Progenitor cell of endocrine pancreas (in vitro differentiated cells): ENCODE results near the gene CALML6. TPM values are rescaled to one million over a fixed set of nuclear protein-coding genes. Genes with fewer than 3 reads are reported as not detected.

Experiments
- DNase-seq: peaks from one replicate; pipeline ENCODE4 v3.0.0; 2021; ENCODE audit warnings: low spot score; ENCODE audit not compliant: unreplicated experiment
- H3K27ac Mint-ChIP-seq: 2 replicates; pipeline ENCODE4 v1.8.0; 2021; ENCODE audit warnings: mild to moderate bottlenecking, moderate library complexity, mixed read lengths
- H3K27me3 Mint-ChIP-seq: 2 replicates; pipeline ENCODE4 v1.8.0; 2021; ENCODE audit warnings: mixed read lengths
- H3K36me3 Mint-ChIP-seq: 2 replicates; pipeline ENCODE4 v1.8.0; 2022; ENCODE audit warnings: mixed read lengths; ENCODE audit not compliant: insufficient read depth
- H3K4me1 Mint-ChIP-seq: 2 replicates; pipeline ENCODE4 v1.8.0; 2021; ENCODE audit warnings: low read depth, mixed read lengths
- H3K4me3 Mint-ChIP-seq: 2 replicates; pipeline ENCODE4 v1.8.0; 2021; ENCODE audit warnings: low read depth, mild to moderate bottlenecking, moderate library complexity, mixed read lengths
- H3K9me3 Mint-ChIP-seq: 2 replicates; pipeline ENCODE4 v1.8.0; 2021; ENCODE audit warnings: low read depth, mixed read lengths
- total RNA-seq: library from RNA; stranded (reverse); gene quantifications from 2 replicates; pipeline ENCODE4 v1.2.1, GENCODE V29; 2021
- TF ChIP-seq, protein P1 (sequence below): fragments of 200-600 bp; sonication (generic); IDR thresholded peaks from one replicate; pipeline ENCODE4 v1.5.0; 2021; ENCODE audit warnings: antibody characterized with exemption, mild to moderate bottlenecking; ENCODE audit not compliant: unreplicated experiment

CALML6 gene
- total RNA-seq, 1 donor from 2014 or later: 1.1 TPM

DNA sequence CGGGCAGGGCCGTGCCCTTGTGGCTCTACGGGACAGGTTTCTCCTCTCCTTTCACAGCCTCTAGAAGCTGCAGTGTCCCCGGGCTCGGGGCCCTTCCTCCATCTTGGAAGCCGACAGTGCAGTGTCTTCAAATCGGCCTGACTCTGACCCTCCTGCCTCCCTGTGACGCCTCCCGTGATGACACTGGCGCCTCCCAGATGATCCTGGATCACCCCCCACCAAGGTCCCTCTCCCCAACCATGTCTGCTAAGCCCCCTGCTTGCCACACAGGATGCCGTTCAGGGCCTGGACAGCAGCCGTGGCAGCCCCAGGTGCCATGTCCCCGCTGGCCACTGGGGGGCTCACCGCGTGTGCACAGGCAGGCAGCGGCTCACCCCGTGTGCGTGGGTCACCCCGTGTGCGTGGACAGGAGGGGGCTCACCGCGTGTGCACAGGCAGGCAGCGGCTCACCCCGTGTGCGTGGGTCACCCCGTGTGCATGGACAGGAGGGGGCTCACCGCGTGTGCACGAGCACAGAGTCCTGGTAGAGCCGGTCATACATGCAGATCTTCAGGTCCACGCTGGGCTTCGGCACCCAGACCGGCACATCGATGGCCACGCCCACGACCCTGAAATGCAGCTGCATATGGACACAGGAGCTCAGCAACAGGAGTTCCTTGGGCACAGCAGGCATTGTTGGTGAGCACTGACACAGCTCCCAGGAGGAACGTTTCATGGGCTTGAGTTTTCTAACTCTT, 28.9 kb downstream of the CALML6 start:
- Mint-ChIP-seq H3K4me1 (peaks cover 2% of the 10 kb centered on the region), H3K27ac (no peak overlapping the region), H3K4me3 (peak overlapping the region; percentile 53), H3K27me3 (peaks cover 11% of the 10 kb centered on the region), H3K36me3 (no peaks in the 10 kb centered on the region), H3K9me3 (no peaks in the 10 kb centered on the region)
- TF ChIP-seq, protein P1, sequence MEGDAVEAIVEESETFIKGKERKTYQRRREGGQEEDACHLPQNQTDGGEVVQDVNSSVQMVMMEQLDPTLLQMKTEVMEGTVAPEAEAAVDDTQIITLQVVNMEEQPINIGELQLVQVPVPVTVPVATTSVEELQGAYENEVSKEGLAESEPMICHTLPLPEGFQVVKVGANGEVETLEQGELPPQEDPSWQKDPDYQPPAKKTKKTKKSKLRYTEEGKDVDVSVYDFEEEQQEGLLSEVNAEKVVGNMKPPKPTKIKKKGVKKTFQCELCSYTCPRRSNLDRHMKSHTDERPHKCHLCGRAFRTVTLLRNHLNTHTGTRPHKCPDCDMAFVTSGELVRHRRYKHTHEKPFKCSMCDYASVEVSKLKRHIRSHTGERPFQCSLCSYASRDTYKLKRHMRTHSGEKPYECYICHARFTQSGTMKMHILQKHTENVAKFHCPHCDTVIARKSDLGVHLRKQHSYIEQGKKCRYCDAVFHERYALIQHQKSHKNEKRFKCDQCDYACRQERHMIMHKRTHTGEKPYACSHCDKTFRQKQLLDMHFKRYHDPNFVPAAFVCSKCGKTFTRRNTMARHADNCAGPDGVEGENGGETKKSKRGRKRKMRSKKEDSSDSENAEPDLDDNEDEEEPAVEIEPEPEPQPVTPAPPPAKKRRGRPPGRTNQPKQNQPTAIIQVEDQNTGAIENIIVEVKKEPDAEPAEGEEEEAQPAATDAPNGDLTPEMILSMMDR: peak; percentile 97
- DNase-seq: peak; percentile 72

DNA sequence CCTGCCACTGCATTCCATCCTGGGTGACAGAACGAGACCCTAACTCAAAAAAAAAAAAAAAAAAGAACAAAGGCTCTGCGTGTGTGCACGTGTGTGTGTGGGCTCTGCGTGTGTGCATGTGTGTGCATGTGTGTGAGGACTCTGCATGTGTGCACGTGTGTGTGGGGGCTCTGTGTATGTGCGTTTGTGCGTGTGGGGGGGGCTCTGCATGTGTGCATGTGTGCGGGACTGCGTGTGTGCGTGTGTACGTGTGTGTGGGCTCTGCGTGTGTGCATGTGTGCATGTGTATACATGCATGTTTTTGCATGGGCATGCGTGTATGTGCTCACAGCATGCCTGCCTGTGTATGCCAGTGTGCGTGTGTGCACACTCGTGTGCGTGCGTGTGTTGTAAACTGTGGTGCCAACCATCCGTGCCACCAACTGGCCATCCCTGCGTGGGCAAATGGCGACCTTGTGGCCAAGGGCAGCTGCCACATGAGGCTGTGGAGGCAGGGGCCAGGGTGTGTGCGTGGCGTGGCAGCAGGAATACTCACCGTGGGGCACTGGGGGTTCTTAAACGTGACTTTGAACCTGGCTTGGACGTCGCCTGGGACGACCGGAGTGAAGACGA, 30.8 kb downstream of the CALML6 start:
- Mint-ChIP-seq H3K36me3 (no peaks in the 10 kb centered on the region), H3K4me1 (peaks cover 2% of the 10 kb centered on the region), H3K27me3 (peaks cover 20% of the 10 kb centered on the region), H3K9me3 (no peaks in the 10 kb centered on the region), H3K27ac (no peak overlapping the region), H3K4me3 (no peak overlapping the region)
- no peak for DNase-seq
- TF ChIP-seq, protein P1: no peak

DNA sequence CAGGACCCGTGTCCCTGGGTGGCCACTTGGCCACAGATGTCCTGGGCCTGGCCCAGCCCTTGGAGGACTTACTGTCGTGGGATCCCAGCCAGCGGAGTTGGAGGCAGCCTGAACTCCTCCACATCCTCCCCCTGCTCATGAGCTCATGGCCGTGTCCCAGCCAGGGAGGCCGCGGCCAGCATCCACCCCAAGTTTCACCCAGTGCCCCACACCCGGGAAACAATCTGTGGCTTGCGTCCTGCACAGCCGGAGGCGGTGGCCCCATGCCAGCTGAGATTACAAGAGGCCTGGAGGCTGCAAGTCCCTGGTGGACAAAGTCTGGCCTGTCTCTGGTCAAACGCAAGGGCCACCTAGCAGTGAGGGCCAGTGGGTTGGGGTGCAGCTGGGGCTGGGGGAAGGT, 31.5 kb downstream of the CALML6 start:
- Mint-ChIP-seq H3K36me3 (no peaks in the 10 kb centered on the region), H3K27ac (no peak overlapping the region), H3K4me1 (peaks cover 2% of the 10 kb centered on the region), H3K9me3 (no peaks in the 10 kb centered on the region), H3K4me3 (no peak overlapping the region), H3K27me3 (peaks cover 16% of the 10 kb centered on the region)
- TF ChIP-seq, protein P1: no peak
- DNase-seq: no peak

DNA sequence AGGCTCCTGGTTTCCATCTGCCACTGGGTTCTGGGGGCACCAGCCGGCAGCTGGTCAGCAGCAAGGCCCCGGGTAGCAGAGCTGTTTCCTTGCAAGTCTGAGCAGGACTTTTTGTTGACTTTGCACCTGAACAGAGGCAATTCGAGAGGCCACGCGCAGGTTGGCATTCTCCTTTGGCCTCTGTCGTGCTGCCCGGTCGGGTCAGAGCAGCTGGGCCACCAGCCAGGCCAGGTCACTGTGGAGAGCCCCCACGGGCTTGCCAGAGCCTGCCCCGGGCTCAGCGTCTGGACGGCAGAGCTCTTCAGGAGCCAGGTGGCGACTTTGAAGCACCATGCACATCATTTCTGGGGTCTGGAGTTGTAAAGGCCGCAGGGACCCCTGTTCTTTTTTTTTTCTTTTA, 32.4 kb downstream of the CALML6 start:
- H3K27ac Mint-ChIP-seq: no peak overlapping the region
- no peaks in the 10 kb centered on the region for H3K9me3 Mint-ChIP-seq
- TF ChIP-seq, protein P1: no peak
- no peaks in the 10 kb centered on the region for H3K36me3 Mint-ChIP-seq
- peaks cover 2% of the 10 kb centered on the region for H3K4me1 Mint-ChIP-seq
- no peak for DNase-seq
- H3K4me3 Mint-ChIP-seq: no peak overlapping the region
- peaks cover 14% of the 10 kb centered on the region for H3K27me3 Mint-ChIP-seq

DNA sequence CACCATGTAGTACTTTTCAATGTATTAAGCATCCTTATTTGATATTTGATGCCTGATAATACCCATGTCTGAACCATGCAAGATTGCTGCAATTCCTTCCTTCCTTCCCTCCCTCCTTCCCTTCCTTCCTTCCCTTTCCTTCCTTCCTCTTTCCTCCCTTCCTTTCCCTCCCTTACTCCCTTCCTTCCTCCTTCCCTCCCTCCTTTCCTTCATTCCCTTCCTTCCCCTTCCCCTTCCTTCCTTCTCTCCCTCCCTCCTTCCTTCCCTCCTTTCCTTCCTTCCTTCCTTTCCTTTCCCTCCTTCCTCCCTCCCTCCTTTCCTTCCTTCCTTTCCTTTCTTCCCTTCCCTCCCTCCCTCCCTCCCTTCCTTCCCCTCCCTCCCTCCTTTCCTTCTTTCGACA, 33.7 kb downstream of the CALML6 start:
- no peak overlapping the region for H3K4me3 Mint-ChIP-seq
- no peaks in the 10 kb centered on the region for H3K9me3 Mint-ChIP-seq
- H3K4me1 Mint-ChIP-seq: peaks cover 2% of the 10 kb centered on the region
- peaks cover 17% of the 10 kb centered on the region for H3K27me3 Mint-ChIP-seq
- TF ChIP-seq, protein P1: no peak
- no peaks in the 10 kb centered on the region for H3K36me3 Mint-ChIP-seq
- no peak for DNase-seq
- no peak overlapping the region for H3K27ac Mint-ChIP-seq
